Measurements from ENCODE around the gene ZNF609.

- TF ChIP-seq CTCF (IDR thresholded peaks at IDR 0.05) = no peak
- TF ChIP-seq POLR2A (IDR thresholded peaks at IDR 0.05) = no peak
Measured at GRCh38 chr15:64478863-64479262, 18.5 kb downstream of the ZNF609 start.

All from lower leg skin (tissue), 3 donors.